HG03442 (cell line): ENCODE results near the gene SLC12A5.

Source experiments
- ATAC-seq: cut with Tn5 transposase; IDR thresholded peaks from one replicate; pipeline ENCODE4 v1.9.1; 2021; ENCODE audit warnings: mild to moderate bottlenecking, moderate library complexity; ENCODE audit not compliant: unreplicated experiment

The SLC12A5 gene

GRCh38 chr20:46051556-46052308 lies 22.7 kb downstream of the SLC12A5 start:
- ATAC-seq: no peak

DNA sequence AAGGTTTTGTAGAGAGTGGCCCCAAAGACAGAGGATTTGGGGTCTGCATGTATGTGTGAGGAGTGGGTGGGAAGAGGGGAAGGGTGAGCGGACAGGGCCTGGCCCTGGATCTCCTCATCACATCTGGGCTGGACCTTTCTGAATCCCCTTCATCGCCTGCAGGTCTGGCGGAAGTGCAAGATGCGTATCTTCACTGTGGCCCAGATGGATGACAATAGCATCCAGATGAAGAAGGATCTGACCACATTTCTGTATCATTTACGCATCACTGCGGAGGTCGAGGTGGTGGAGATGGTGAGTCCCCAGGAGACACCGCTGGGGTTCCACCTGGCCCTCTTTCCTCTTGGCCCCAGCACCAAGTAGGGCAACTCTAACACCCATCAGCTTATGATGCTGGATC lies 24.4 kb downstream of the SLC12A5 start:
- ATAC-seq: no peak

- ATAC-seq: no peak
Measured at GRCh38 chr20:46054606-46055005, 25.6 kb downstream of the SLC12A5 start.

GRCh38 chr20:46055269-46055668 lies 26.3 kb downstream of the SLC12A5 start:
- ATAC-seq: no peak

- ATAC-seq: no peak
Measured at GRCh38 chr20:46056027-46056833, 27.2 kb downstream of the SLC12A5 start.

GRCh38 chr20:46056970-46057855 lies 28.2 kb downstream of the SLC12A5 start:
- no peak for ATAC-seq

- ATAC-seq: no peak
Measured at GRCh38 chr20:46057856-46058598, 29.0 kb downstream of the SLC12A5 start.

- no peak for ATAC-seq
Measured at GRCh38 chr20:46058599-46059281, 29.7 kb downstream of the SLC12A5 start.

DNA sequence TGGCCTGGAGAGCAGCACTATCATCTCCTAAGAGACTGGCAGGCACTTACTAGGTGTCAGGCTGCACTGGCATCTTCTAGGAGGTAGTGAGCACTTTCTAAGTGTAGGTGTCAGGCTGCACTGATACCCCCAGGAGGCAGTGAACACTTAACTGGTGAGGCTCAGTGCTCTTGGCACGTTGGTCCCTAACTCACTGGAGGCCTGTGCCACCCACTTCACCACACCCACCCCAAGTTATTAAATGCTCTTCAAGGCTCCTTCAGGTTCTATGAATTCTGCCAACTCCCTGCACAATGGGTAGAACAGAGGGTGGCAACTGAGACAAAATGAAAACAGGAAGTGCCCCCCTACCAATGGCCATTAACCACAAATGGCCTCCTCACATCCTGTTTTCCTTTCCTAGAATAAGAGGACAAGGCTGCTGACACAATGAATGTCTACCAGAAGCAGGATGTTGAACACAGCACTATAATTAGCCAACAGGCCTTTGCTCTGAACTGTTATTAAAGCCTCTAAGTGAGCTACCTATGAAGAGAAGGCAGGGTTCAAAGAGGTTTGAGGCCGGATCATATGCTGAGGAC lies 31.4 kb downstream of the SLC12A5 start:
- ATAC-seq: no peak

DNA sequence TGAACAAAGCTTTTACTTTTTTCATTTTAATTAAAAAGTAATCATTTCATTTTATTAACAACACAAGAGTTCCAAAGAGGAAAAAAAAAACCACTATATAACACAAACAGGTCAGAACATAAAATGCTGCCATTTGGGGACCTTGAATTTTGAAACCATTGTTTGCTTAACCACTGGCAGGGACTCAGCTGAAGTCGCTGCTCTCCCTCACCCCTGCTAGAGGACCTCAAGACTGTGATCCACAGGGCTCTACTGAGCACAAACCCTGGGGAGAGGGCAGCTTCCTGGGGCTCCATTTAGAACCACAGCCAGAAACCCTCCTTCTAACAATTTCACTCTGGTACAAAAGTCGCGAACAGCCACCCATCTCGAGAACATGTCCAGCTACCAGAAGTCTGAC lies 32.0 kb downstream of the SLC12A5 start:
- ATAC-seq: no peak

DNA sequence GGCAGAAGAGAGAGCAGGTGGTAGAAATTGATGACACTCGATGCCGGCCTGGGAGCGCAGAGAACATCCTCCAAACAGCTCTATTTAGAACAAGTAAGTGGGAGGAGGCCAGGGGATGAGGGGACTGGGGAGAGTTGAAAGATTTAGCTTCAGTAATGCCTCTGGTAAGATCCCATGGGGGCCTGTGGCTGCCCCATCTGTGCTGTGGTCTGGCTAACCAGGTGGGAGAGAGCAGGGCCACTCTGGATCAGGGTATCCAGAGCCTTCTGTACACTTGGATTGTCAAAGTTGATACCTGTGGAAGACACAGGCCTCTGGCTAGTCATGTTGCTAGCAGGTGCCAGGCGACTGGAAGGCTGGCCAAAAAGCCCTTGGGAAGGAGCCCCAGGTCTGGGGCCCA lies 33.1 kb downstream of the SLC12A5 start:
- ATAC-seq: no peak

- ATAC-seq: no peak
Measured at GRCh38 chr20:46062621-46063020, 33.6 kb downstream of the SLC12A5 start.

DNA sequence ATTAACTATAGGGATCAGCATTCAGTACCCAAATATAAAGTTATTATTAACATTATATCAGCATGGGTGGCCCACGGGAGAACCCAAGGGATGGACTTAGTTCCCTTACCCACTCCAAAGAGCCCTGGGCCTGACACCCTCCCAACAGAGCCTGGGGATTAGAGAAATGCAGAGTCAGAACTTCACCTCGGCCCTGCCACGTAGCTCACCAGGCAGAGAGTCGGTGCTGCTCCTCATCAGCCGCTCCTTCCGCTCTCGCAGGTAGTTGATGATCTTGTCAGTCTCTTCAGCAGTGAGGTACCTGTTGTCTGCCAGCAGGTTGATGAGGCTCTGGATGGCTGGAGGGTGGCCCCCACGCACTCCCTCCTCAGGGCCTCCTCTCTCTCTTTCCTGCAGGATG lies 34.1 kb downstream of the SLC12A5 start:
- no peak for ATAC-seq

GRCh38 chr20:46063652-46064054 lies 34.6 kb downstream of the SLC12A5 start:
- no peak for ATAC-seq

DNA sequence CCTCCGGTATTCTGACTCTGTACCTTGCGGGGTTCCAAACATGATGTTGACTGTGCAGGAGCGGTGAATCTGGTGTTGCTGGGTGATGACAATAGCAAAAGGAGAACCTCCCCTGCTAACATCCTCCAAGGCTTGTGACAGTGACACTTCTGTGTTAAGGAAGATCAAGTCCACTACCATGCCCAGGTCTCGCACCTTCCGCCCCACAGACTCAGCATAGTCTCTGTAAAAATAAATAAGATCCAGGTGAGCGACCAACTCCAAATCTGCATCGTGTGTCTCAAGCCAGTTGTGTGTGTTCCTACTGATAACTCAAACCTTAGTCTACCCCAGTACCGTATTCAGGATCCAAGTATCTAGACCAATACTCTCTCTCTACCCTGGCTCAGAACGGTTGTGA lies 36.0 kb downstream of the SLC12A5 start:
- ATAC-seq: no peak

- no peak for ATAC-seq
Measured at GRCh38 chr20:46065691-46066090, 36.7 kb downstream of the SLC12A5 start.

- no peak for ATAC-seq
Measured at GRCh38 chr20:46070215-46070900, 41.3 kb downstream of the SLC12A5 start.

GRCh38 chr20:46071573-46071972 lies 42.6 kb downstream of the SLC12A5 start:
- no peak for ATAC-seq

GRCh38 chr20:46073024-46073423 lies 44.0 kb downstream of the SLC12A5 start:
- no peak for ATAC-seq
